Measurements from ENCODE around the gene SNED1. TPM values are rescaled to one million over a fixed set of nuclear protein-coding genes. Genes with fewer than 3 reads are reported as not detected.

The SNED1 gene
- total RNA-seq, 1 experiment from 2014 or later = 2.8 TPM

DNA sequence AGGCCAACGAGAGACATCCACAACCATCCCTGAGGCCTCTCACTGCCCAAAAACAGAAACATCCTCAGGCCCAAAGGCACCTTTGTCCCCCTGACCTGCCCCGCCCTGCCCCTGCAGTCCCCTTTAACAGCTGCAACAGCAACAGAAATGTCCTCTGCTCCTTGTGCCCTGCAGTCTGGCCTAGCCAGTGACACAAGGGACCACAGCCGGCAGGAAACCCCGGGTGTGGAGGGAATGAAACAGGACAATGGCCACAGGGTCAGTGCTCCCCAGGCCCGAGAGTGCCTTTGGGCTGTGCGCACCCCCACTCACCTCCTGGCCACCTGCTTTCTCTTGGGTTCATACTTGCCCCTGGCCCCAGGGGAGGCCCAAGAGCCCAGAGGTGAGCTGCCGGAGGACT lies 35.6 kb downstream of the SNED1 start:
- intact Hi-C loops (cut with micrococcal nuclease; ENCODE audit: unreplicated experiment) = no loop called here
- no peak overlapping the region for H3K4me2 ChIP-seq
- peaks cover 21% of the 10 kb centered on the region for H3K27me3 ChIP-seq (ENCODE audit: insufficient read depth, low read depth)
- peaks cover 8% of the 10 kb centered on the region for H3K4me1 ChIP-seq (replicated peaks; ENCODE audit: insufficient read depth)
- no peak overlapping the region for H3K4me3 ChIP-seq
- 0 out of 2 replicates have a peak, but pooled peaks cover 5% of the 10 kb centered on the region for H3F3A ChIP-seq (ENCODE audit: insufficient read depth, low read depth)
- H2AFZ ChIP-seq = no peak overlapping the region
- H3K27ac ChIP-seq = no peak overlapping the region
- POLR2A ChIA-PET (ENCODE audit: unreplicated experiment) = no interaction called here
- no peaks in the 10 kb centered on the region for H3K36me3 ChIP-seq (ENCODE audit: low read depth)
- no peaks in the 10 kb centered on the region for H4K20me1 ChIP-seq (ENCODE audit: insufficient read depth)
- H3K9me2 ChIP-seq (ENCODE audit: insufficient read depth) = no peaks in the 10 kb centered on the region
- no peaks in the 10 kb centered on the region for H3K79me2 ChIP-seq (ENCODE audit: low read depth)
- H3K9me3 ChIP-seq (ENCODE audit: insufficient read depth, low read depth) = no peaks in the 10 kb centered on the region
- DNase-seq = no peak
- TF ChIP-seq EZH2 (IDR thresholded peaks at IDR 0.05; ENCODE audit: low read depth) = no peak
- TF ChIP-seq, protein P1, sequence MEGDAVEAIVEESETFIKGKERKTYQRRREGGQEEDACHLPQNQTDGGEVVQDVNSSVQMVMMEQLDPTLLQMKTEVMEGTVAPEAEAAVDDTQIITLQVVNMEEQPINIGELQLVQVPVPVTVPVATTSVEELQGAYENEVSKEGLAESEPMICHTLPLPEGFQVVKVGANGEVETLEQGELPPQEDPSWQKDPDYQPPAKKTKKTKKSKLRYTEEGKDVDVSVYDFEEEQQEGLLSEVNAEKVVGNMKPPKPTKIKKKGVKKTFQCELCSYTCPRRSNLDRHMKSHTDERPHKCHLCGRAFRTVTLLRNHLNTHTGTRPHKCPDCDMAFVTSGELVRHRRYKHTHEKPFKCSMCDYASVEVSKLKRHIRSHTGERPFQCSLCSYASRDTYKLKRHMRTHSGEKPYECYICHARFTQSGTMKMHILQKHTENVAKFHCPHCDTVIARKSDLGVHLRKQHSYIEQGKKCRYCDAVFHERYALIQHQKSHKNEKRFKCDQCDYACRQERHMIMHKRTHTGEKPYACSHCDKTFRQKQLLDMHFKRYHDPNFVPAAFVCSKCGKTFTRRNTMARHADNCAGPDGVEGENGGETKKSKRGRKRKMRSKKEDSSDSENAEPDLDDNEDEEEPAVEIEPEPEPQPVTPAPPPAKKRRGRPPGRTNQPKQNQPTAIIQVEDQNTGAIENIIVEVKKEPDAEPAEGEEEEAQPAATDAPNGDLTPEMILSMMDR (conservative IDR thresholded peaks at IDR 0.05) = no peak
- no TSS peak for BruUV-seq (replicated peaks)
- CTCF ChIA-PET = no interaction called here

DNA sequence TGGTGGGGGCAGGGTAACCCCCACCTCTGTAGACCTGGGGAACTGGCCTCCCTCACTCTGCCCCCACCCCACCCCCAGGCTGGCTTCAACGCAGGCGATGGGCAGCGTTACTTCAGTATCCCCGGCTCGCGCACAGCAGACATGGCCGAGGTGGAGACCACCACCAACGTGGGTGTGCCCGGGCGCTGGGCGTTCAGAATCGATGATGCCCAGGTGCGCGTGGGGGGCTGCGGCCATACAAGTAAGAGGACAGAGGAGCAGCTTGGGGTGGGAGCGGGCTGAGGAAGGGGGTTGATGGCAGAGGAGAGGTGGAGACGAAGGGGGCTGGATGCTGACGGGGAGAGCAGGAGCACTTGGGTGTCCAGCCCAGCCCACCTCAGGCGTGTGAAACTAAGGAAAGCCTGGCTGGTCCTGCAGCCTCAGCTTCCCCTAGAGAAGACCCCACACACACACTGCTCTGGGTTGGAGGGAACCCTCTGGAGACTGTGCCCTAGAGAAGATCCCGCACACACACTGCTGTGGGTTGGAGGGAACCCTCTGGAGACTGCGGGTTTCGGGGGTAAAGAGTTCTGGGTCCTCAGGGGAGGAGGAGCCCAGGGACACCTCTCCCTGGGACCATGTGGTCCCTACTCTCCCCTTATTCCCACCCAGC lies 36.2 kb downstream of the SNED1 start:
- 0 out of 2 replicates have a peak, but pooled peaks cover 5% of the 10 kb centered on the region for H3F3A ChIP-seq (ENCODE audit: insufficient read depth, low read depth)
- no peak for DNase-seq
- BruUV-seq (replicated peaks) = no TSS peak
- H3K9me3 ChIP-seq (ENCODE audit: insufficient read depth, low read depth) = no peaks in the 10 kb centered on the region
- no peak overlapping the region for H3K4me3 ChIP-seq
- TF ChIP-seq EZH2 (IDR thresholded peaks at IDR 0.05; ENCODE audit: low read depth) = no peak
- TF ChIP-seq, protein P1 (conservative IDR thresholded peaks at IDR 0.05) = no peak
- H3K4me2 ChIP-seq = no peak overlapping the region
- H3K27ac ChIP-seq = no peak overlapping the region
- no peaks in the 10 kb centered on the region for H3K9me2 ChIP-seq (ENCODE audit: insufficient read depth)
- no peaks in the 10 kb centered on the region for H4K20me1 ChIP-seq (ENCODE audit: insufficient read depth)
- no peaks in the 10 kb centered on the region for H3K79me2 ChIP-seq (ENCODE audit: low read depth)
- intact Hi-C loops (cut with micrococcal nuclease; ENCODE audit: unreplicated experiment) = no loop called here
- H3K4me1 ChIP-seq (replicated peaks; ENCODE audit: insufficient read depth) = peaks cover 8% of the 10 kb centered on the region
- no peak overlapping the region for H2AFZ ChIP-seq
- no peaks in the 10 kb centered on the region for H3K36me3 ChIP-seq (ENCODE audit: low read depth)
- ChIA-PET POLR2A (ENCODE audit: unreplicated experiment) (no interaction called here), CTCF (no interaction called here)
- peaks cover 26% of the 10 kb centered on the region for H3K27me3 ChIP-seq (ENCODE audit: insufficient read depth, low read depth)

DNA sequence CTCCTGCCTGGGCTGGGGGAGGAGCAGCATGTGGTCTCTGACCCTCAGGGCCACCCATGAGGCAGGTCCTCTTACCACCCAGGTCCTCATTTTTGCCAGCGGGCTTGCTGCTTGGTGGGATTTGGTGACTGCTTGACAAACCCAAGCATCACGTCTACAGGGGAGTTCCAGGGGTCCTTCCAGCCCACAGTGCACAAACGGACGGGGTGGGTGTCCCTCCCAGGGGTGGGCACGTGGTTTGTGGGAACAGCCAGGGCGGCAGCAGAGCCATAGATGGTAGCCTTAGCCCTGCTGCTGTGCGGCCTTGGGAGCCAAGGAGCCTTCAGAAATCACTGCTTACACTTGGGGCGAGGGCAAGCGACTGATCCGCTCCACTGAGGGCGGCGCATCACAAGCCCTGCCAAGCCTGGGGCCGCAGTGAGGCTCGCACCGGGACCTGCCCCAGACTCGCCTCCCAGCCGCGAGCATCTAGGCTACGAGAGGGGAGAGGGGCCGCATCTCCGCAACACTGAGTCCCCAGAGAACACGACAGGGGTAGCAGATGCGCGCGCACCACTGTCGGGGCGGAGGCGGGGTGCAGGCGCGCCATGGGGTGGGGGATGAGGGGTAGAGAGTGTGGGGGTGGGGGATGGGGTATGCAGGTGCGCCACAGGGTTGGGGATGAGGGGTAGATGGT lies 36.9 kb downstream of the SNED1 start:
- no peaks in the 10 kb centered on the region for H3K9me2 ChIP-seq (ENCODE audit: insufficient read depth)
- 0 out of 2 replicates have a peak, but pooled peaks cover 5% of the 10 kb centered on the region for H3F3A ChIP-seq (ENCODE audit: insufficient read depth, low read depth)
- H3K4me1 ChIP-seq (replicated peaks; ENCODE audit: insufficient read depth) = peaks cover 8% of the 10 kb centered on the region
- H3K36me3 ChIP-seq (ENCODE audit: low read depth) = no peaks in the 10 kb centered on the region
- no peak overlapping the region for H2AFZ ChIP-seq
- intact Hi-C loops (cut with micrococcal nuclease; ENCODE audit: unreplicated experiment) = no loop called here
- no peaks in the 10 kb centered on the region for H3K79me2 ChIP-seq (ENCODE audit: low read depth)
- no peak for DNase-seq
- H3K9me3 ChIP-seq (ENCODE audit: insufficient read depth, low read depth) = no peaks in the 10 kb centered on the region
- H3K27me3 ChIP-seq (ENCODE audit: insufficient read depth, low read depth) = peaks cover 33% of the 10 kb centered on the region
- no peak overlapping the region for H3K4me3 ChIP-seq
- no TSS peak for BruUV-seq (replicated peaks)
- no peaks in the 10 kb centered on the region for H4K20me1 ChIP-seq (ENCODE audit: insufficient read depth)
- TF ChIP-seq, protein P1 (conservative IDR thresholded peaks at IDR 0.05) = no peak
- no peak for TF ChIP-seq EZH2 (IDR thresholded peaks at IDR 0.05; ENCODE audit: low read depth)
- ChIA-PET CTCF (no interaction called here), POLR2A (ENCODE audit: unreplicated experiment) (no interaction called here)
- H3K4me2 ChIP-seq = no peak overlapping the region
- no peak overlapping the region for H3K27ac ChIP-seq

Measured in PC-9 (cell line).